ENCODE results near the gene TMEM120B.

The TMEM120B gene

DNA sequence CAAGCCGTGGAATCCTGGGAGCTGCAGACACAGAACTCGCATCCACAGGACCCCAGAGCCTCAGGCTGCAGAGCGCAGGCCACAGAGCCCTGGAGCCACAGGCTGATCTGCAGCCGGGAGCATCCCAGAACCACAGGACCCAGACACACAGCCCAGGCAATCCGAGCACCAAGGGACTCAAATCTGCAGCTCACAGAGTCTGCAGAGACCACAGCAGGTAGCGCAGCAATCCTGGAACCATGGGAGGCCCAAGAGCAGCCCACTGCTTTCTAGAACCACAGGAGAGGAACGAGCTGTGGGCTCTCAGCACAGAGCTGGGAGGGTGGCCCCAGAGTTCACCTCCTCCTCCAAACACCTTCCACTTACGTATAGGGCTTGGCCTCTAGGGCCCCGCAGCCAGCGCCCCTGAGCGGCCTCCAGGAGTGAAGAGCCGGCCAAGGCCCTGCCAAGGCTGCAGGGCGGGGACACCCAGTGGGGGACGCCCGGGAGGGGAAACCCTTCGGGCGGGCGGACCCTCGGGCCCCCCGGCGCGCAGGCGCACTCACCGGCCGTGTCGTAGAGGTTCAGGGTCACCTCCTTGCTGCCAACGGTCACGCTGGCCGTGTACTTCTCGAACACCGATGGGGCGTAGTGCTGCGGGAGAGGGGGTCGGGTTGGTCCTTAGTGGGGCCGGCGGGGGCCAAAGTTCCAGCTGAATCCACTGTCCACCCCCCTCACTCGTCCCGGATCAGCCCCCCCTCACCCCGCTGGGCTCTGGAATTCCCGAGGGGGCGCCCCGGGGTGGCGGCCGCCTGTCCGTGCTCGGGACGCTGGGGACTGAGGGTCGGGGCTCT is 80.3 kb downstream of the TMEM120B start:
- DNase-seq (ENCODE audit: low read depth), result no peak

GRCh38 chr12:121793440-121793837 is 80.9 kb downstream of the TMEM120B start, which contains the start of gene RHOF:
Gene RHOF (minus strand): TSS chr12:121793688. CDS start chr12:121793633, 55 bp downstream.
- DNase-seq (ENCODE audit: low read depth), result no peak

DNA sequence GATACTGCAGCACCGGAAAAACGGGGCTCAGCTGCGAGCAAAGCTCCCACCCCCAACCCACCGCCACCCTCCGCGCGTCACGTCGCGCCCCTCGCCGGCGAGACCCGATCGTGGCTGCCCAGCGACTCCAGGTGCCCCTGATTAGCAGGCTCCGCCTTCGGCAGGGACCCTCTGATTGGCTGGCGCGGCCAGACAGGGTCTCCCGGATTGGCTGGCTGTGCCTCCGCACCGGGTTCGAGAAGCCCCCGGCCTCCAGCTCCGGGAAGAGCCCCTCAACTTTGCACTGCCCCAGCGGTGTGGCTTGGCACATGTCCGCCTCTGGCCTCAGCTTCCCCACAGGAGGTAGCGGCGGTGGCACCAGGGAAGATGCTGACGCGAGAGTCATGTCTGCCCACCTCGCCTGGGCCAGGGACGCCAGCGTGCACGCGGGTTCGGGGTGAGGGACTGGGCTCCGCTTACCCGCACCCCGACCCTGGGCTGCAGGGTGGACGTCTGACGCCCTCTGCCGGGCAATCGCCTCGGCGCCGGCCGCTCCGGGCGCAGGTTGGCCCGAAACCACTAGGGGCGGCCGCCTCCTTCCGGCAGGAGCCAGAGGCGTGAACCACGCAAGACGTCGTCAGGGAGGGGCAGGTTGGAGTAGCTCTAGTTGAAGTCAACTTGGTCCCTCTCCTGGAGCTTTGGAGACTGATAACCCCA is 81.4 kb downstream of the TMEM120B start:
- no peak for DNase-seq (ENCODE audit: low read depth)

GRCh38 chr12:121794534-121795033 is 82.0 kb downstream of the TMEM120B start:
- no peak for DNase-seq (ENCODE audit: low read depth)

DNA sequence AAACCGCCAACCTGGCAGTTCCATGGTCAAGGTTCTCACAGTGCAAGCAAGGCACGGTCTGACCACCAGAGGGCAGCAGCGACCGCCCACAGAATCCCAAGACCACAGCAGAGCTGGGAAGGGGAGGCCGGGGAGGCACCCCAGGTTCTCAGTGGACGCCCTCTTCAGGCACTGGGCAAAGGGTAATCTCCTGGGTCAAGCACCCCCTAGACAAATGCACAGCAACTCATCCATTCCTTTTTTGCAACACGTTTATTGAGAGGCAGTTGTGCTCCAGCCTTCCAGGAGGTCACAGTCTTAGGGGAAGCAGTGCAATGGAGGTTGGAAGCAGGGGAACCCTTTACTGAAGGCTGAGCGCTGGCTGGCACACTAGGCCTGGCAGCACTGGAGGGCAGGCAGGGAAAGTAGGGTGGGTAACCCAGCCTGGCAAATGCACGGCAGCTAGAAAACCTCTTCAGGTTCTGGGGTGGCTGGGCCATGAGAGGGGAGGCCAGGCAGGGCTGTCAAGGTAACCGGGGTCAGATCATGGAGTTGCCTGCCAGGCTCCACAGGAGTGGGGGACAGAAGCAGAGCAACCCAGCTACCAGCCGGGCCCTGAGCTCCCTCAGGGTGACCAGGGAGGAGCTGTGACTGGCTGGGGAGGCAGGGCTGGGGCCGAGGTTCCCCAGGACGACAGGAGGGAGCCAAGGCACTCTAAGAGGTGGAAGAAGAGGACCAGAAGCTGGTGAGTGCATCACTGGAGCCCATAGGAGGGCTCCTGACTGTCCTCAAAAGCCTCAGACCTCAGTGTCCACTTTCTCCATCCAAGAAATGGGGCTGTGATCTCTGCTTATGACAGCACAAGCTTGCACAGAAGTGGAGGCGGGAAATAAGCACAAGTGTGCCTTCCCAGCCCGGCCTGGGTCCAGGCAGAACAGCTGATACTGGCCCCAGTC is 82.7 kb downstream of the TMEM120B start:
- no peak for DNase-seq (ENCODE audit: low read depth)

GRCh38 chr12:121796855-121797751 is 84.6 kb downstream of the TMEM120B start:
- DNase-seq (ENCODE audit: low read depth), result no peak

GRCh38 chr12:121797937-121798786 is 85.6 kb downstream of the TMEM120B start:
- DNase-seq (ENCODE audit: low read depth), result no peak

DNA sequence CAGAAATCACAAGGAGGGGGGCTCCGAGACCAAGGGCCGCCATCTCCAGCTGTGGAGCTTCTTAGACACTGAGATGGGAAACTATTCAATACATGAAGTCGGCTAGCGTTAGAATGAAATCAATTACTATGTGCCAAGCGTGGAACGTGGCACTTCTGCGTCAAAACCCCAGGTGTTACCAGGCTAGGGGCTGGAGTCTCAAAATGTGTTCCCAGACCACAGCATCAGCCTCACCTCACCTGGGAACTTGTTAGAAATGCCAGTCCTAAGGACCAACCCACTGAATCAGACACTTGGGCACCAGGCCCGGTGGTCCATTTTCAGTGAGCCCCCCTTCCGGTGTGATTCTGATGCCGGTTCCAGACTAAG is 86.2 kb downstream of the TMEM120B start:
- DNase-seq (ENCODE audit: low read depth), result no peak

GRCh38 chr12:121799156-121799841 is 86.7 kb downstream of the TMEM120B start:
- no peak for DNase-seq (ENCODE audit: low read depth)

DNA sequence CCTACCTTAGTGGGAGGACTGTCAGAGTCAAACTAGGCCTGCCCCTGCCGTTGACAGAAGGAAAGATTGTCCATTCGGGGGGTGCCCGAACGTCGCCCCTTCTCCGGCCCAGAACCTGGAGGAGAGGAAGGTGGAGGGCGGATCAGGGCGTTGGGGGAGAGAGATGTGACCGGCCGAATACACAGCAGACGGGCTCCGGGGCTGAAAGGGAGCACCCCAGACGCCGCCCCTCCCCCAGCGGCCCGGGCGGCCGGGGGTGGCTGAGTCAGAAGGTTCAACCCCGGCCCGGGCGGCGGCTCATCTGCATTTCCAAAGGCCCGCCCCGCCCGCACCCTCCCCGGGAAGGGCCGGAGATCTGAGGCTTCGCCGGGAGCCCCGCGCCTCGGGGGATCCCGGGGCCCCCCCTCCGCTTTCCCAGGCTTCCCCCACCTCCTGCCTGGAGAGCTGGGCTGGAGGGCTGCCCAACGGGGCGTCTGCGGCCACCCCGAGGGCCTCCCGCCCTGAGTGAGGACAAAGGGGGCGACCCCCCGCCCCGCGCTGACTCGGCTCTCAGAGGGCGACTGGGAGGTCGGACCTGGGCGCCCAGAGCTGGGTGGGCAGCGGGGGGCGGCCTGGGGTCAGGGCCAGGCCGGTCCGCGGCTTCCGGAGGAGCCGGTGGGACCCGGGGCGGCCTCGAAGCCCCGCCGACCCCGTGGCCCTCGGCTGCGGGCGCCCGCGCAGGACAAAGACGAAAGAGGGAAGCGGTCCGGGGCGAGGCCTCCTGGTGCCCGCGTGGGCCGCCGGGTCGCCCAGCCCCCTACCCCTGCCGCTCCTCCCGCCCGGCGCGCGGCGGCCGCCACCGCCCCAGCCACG is 87.5 kb downstream of the TMEM120B start:
- DNase-seq (ENCODE audit: low read depth), result no peak

DNA sequence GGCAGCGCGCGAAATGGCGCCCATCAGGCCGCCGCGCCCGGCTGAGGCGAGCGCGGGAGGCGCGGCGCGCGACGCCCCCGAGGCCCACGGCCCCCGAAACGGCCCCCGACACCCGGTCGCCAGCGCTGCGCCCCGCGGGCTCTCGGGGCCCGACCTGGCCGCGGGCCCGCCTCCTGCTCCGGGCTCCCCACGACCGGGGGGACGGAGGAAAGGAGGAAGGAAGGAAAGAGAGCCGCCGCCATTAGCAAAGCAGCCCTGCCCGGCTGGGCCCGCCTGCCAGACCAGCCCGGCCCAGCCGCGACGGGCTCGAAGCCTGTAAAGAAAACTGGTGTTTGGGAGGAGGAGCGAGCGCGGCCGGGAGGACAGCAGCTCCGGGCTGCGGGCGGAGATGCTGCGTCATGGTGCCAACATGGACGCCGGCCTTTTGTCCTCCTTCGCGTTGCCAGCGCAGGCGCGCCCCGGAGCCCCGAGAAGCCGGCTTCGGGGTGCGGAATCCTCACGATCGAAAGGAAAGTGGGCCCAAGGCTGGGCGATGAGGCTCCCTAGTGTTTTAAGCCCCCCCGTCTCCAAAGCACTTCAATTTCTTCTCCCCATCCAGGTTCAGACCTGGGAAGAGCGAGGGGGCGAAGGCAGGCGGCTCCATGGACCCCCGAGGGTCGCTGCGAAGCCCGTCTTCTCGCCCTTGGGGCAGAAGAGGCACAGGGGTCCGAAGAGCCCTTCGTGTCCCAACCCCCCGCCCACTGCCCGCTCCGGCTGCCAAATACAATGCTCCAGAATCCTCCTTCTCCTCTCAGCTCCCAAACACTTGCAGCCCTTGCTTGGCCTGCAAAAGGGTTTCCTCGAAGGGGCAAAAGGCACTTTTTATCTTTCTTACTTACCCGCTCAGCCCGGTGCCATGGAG is 88.4 kb downstream of the TMEM120B start:
- DNase-seq (ENCODE audit: low read depth), result no peak

DNA sequence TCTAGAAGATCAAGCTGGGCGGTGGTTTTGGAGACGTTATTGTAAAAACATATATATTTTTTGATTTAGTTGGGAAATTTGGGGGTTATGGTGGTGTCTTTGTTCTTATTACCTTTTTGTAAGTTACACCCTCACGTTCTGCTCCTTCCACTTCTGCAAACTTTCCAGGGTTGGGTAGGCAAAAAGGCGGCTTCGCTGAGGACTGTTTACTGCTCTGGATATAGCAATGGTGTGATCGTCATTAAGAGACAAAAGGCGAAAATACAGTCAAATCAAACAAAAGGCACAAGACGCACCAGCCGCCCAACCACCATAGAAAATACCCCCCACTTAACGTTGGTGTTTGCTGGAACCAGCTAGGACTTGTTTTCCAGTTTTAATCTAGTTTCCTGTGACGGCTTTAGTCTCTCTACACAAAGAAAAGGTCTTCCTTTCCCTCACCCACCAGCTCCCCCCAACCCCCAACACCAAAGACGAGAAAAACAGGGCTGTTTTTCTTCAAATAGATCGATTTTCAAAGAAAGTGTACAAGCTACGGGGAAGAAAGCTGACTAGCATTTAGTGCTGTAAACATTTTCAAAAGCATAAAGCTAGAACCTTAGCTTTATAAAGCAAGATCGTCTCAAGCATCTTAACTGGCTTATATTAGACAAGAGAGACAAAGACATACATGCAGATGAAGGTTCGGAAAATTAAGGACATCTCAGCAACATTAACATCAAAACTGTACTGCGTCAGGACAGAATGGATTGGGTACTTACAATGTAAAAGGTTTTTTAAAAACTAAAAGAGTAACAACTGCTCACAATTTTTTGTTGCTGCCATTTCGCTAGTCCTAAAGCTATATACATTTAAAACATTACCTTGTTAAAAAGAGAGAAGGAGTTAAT is 89.3 kb downstream of the TMEM120B start:
- DNase-seq (ENCODE audit: low read depth), result no peak

GRCh38 chr12:121802485-121802842 is 89.9 kb downstream of the TMEM120B start:
- DNase-seq (ENCODE audit: low read depth), result no peak

DNA sequence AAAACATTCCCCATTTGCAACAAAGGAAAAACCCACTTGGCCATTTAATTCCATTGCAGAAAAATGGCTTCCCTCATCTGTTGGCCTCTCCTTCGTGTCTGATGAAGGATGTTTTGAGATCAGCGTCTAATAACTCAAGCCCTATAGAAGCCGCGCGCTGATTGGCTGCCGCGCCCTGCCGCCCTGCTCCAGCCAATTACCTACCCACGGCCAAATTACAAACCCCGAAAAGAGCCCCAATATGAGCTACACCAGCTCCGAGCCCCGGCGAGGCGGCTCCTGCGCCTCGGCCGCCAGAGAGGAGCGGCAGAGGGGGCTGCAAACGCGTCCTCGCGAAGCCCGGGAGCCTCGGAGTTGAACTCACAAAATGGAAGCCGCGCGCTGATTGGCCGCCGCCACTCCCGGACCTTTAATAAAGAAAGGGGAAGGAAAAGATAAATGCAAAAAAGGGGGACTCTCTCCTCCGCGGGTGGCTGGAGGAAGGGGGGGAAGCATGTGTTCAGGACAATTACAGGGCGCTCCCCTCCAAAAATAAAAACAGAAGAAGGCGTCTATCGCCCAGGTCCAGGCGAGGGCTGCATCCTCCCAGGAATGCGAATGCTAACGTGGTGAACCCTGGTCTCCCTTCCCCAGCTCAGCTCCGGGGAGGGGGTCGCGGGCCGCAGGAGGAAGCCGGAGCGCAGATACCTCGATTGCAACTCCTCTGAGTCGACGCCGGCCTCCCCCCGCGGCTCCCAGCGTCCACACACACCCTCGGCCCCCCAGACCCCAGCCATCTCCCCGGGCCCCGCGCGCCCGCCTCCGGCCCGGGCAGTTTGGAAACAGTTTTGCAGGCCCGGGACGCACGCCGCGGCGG is 90.5 kb downstream of the TMEM120B start:
- peak; percentile 91 for DNase-seq (ENCODE audit: low read depth)

GRCh38 chr12:121803861-121804416 is 91.4 kb downstream of the TMEM120B start, which contains the start of gene SETD1B:
Gene SETD1B (plus strand): TSS chr12:121804009. CDS start chr12:121804738, 729 bp downstream.
- DNase-seq (ENCODE audit: low read depth), result no peak
